ENCODE results near the gene SH3TC1.

DNA sequence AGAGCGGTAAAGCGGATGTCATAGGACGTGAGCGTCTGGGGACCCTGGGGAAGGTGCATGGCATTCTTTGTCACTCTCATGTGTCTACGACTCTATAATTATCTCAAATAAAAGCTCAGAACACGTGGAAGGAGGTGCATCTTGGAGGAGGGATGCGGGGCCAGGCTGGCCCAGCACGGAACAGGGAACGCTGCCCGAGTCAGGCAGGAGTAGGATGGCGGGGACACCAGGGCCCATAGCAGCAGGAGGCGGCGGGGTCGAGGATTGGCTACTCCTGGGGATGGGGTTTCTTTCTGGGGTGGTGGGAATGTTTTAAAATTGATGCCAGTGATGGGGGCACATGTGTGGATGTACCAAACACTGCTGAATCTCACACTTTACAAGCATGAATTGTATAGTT is 65.0 kb downstream of the SH3TC1 start:
- no peak for TF ChIP-seq FOXA1 (IDR thresholded peaks at IDR 0.05)
- TF ChIP-seq FOXA1 (CRISPR knock-in tag; IDR thresholded peaks at IDR 0.05) = no peak
- TF ChIP-seq EZH2 (conservative IDR thresholded peaks at IDR 0.05; ENCODE audit: low read depth, low read length) = no peak
- TF ChIP-seq CHD2 (IDR thresholded peaks at IDR 0.05; ENCODE audit: low read depth, low read length) = no peak
- TF ChIP-seq, protein P1, sequence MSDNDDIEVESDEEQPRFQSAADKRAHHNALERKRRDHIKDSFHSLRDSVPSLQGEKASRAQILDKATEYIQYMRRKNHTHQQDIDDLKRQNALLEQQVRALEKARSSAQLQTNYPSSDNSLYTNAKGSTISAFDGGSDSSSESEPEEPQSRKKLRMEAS (IDR thresholded peaks at IDR 0.05) = no peak
- TF ChIP-seq ZNF558 (CRISPR knock-in tag; IDR thresholded peaks at IDR 0.05; ENCODE audit: borderline replicate concordance) = no peak
- TF ChIP-seq KMT2B (CRISPR knock-in tag; IDR thresholded peaks at IDR 0.05) = no peak

Data from HepG2 (cell line).